Small intestine (tissue), 7 donors: ENCODE results near the gene DHRS12. TPM values are rescaled to one million over a fixed set of nuclear protein-coding genes. Genes with fewer than 3 reads are reported as not detected.
A peak's percentile ranks its signal among the peaks of the same experiment; 100 is the strongest.

Experiments used
- DNase-seq, 2 donors: peaks; one replicate each; pipeline versions ENCODE4 v3.0.0 to v3.0.0-alpha.2; 2013
- FAIRE-seq: peaks from 2 replicates; lab custom pipeline; 2012; peaks lifted over from hg19 to GRCh38; lab: Jason Lieb, UNC
- H3K27ac ChIP-seq, 3 donors: one replicate each; pipeline ENCODE4 v1.5.1; 2013; ENCODE audit warnings: low read length in 2 of 3, mild to moderate bottlenecking in 2 of 3, control low read depth in 1 of 3, inconsistent platforms in 1 of 3, low read depth in 1 of 3, moderate library complexity in 1 of 3
- H3K27me3 ChIP-seq, 3 donors: one replicate each; pipeline ENCODE4 v1.6.1; 2013; ENCODE audit warnings: low read length in 3 of 3, inconsistent platforms in 1 of 3; ENCODE audit not compliant: control insufficient read depth in 3 of 3, insufficient read depth in 3 of 3
- H3K36me3 ChIP-seq, 3 donors: one replicate each; pipeline ENCODE4 v1.6.1; 2013; ENCODE audit warnings: low read length in 3 of 3, inconsistent platforms in 1 of 3, low read depth in 1 of 3, mild to moderate bottlenecking in 1 of 3, moderate library complexity in 1 of 3; ENCODE audit not compliant: control insufficient read depth in 3 of 3, insufficient read depth in 2 of 3
- H3K4me1 ChIP-seq, 3 donors: one replicate each; pipeline ENCODE4 v1.6.1; 2013; ENCODE audit warnings: low read length in 2 of 3, inconsistent platforms in 1 of 3, low read depth in 1 of 3, mild to moderate bottlenecking in 1 of 3, moderate library complexity in 1 of 3; ENCODE audit not compliant: control insufficient read depth in 3 of 3, insufficient read depth in 2 of 3
- H3K4me3 ChIP-seq, 3 donors: one replicate each; pipeline ENCODE4 v1.5.1; 2013; ENCODE audit warnings: low read length in 3 of 3, control low read depth in 1 of 3, inconsistent platforms in 1 of 3, low read depth in 1 of 3, mild to moderate bottlenecking in 1 of 3, moderate library complexity in 1 of 3
- H3K9me3 ChIP-seq, 2 donors: one replicate each; pipeline ENCODE4 v1.6.1; 2013; ENCODE audit warnings: low read depth in 1 of 2, low read length in 1 of 2; ENCODE audit not compliant: control insufficient read depth in 2 of 2, insufficient read depth in 1 of 2
- WGBS, 3 donors: extraction: QIAGEN DNeasy Blood & Tissue Kit; methylation state at CpG; one replicate each; pipeline ENCODE4 v1.1.7; 2013; 5-methylcytosine and 5-hydroxymethylcytosine counted together
- polyA plus RNA-seq, 4 donors: library from polyadenylated mRNA; stranded (reverse) in 3 of 4; unstranded in 1 of 4; fragments of 200-250 nt in 3 of 4; fragments of 120-200 nt in 1 of 4; gene quantifications; one replicate each; pipeline versions ENCODE4 v1.2.1 to v1.2.3, GENCODE V29; 2013
- donor health status: healthy with polysubstance abuse.
- donor health status: control.
- donor health status: control.
- donor health status: Bipolar disorder and iron deficiency.
- donor health status: healthy.

The DHRS12 gene
- polyA plus RNA-seq, 4 donors, result 9.3 to 26.4 (median 17.9) TPM

DNA sequence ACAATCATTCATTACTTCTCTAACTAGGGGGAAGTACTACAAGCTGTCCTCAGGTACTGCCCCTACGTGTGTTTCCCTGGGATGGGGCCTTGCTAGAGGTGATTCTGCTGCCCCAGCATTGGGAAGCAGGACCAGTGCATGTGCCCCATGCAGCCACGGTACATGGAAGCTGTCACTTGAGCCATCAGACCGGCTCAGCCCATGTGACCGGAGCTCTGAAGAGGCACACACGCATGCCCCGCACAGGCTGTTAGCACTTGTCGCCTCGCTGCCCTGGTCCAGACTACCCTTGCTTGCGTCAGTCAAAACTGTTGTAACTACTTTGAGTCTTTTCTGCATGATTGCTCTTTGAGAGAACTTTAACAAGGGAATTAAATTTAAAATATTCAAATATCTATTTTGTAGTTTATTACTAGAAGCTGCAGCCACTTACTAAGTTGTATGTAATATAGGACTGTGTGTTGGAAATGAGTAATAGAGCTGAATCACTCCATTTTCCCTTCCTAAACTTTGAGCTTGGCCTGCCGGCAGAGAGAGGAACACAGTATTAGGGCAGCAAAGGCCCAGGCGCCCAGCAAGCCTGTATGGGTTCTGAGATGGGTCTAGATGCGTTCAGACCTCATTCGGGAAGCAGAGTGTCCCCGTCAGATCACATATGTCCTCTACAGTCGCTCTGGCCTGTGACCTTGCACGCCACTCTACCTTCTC, 42.2 kb downstream of the DHRS12 start:
- peaks cover 0 to 19% (median 2%) of the 10 kb centered on the region in 3 donors for H3K4me1 ChIP-seq
- no peak overlapping the region for H3K27ac ChIP-seq
- no peaks in the 10 kb centered on the region for H3K27me3 ChIP-seq
- H3K9me3 ChIP-seq, result no peaks in the 10 kb centered on the region
- FAIRE-seq (no peak), DNase-seq (no peak)
- H3K4me3 ChIP-seq, result no peak overlapping the region
- 95% methylated on average over 16 of the region's 16 CpGs for WGBS, 3 donors
- H3K36me3 ChIP-seq, result peaks cover 0 to 14% (median 2%) of the 10 kb centered on the region in 3 donors

DNA sequence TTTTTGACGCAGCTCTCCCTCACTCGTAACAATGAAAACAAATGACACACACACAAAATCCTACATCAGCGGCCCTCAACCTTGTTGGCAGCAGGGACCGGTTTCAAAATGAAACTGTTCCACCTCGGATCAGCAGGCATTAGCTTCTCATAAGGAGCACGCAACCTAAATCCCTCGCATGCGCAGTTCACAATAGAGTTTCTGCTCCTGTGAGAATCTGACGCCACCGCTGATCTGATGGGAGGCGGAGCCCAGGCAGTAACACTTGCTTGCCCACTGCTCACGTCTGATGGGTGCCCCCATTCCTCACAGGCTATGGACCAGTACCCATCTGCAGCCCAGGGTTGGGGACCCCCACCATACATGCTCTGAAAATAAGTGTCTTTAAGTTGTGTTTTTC, 43.4 kb downstream of the DHRS12 start:
- no peak for FAIRE-seq

DNA sequence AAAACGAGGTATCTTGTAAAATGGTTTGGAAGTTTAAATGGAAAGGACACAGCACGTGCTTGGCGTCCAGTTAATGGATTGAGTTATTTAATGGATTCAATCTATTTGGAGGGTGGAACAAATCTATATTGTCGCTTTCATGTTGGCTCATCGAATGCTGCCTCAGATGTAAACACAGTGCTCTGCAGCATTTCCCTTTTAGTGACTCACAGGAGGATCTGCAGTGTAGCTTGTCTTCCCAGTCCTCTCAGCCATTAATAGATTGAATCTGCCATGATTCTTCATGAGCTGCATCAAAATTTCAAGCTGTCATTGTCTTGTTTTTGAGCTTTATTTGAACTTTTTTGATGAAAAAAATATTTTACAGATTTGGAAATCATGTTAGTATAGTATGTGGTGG, 44.7 kb downstream of the DHRS12 start:
- H3K4me3 ChIP-seq, result no peak overlapping the region
- DNase-seq (no peak), FAIRE-seq (no peak)
- no peak overlapping the region for H3K27ac ChIP-seq
- peaks cover 0 to 9% (median 2%) of the 10 kb centered on the region in 3 donors for H3K36me3 ChIP-seq
- peaks cover 0 to 12% (median 3%) of the 10 kb centered on the region in 3 donors for H3K4me1 ChIP-seq
- H3K9me3 ChIP-seq, result no peaks in the 10 kb centered on the region
- WGBS, 3 donors, result 87 to 97% (median 92%) methylated on average over 5 of the region's 5 CpGs
- no peaks in the 10 kb centered on the region for H3K27me3 ChIP-seq

More for the DNA sequence above, 43.4 kb downstream of the DHRS12 start:
- Histone ChIP-seq H3K4me1 (peaks cover 0 to 26% (median 3%) of the 10 kb centered on the region in 3 donors), H3K36me3 (peaks cover 0 to 9% (median 2%) of the 10 kb centered on the region in 3 donors), H3K27me3 (no peaks in the 10 kb centered on the region), H3K27ac (no peak overlapping the region), H3K9me3 (no peaks in the 10 kb centered on the region), H3K4me3 (no peak overlapping the region)
- WGBS, 3 donors, result 93 to 95% (median 94%) methylated on average over 12 of the region's 12 CpGs
- DNase-seq, result no peak

DNA sequence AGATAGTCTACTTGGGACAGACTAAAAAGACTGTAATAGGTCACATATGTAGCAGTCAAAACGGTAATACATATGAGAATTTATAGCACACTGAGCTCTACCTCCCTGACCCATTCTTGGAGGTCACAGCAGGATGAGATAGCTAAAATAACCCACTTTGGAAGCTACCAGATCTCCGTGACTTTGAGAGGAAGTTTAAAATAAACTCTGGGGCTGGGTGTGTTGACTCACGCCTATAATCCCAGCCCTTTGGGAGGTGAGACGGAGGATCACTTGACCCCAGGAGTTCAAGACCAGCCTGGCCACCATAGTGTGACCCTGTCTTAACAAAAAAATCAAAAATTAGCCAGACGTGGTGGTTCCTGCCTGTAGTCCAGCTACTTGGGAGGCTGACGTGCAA, 45.3 kb downstream of the DHRS12 start:
- 77 to 87% (median 78%) methylated on average over 6 of the region's 6 CpGs for WGBS, 3 donors
- Histone ChIP-seq H3K27ac (no peak overlapping the region), H3K36me3 (peaks cover 0 to 9% (median 2%) of the 10 kb centered on the region in 3 donors), H3K4me3 (no peak overlapping the region), H3K4me1 (peaks cover 0 to 9% (median 2%) of the 10 kb centered on the region in 3 donors), H3K9me3 (no peaks in the 10 kb centered on the region), H3K27me3 (no peaks in the 10 kb centered on the region)
- FAIRE-seq, result no peak
- no peak for DNase-seq

DNA sequence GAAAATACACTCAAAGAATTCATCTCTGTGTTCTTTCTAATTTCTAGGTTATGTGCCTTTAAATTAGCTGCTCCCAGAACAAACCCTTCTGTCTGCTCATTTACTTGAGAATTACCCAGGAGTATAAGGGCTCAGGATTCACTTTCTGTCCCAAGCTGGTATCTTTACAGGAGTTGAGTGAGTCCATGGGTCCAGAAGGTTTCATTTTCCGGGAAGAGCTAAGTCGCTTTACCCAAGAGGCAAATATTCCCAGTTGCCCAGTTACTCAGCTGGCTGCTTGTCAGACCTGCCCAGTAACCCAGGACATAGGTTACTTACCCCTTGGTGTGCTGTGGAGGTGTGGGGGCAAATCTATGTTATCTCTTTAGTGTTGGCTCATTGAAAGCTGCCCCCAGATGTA, 47.3 kb downstream of the DHRS12 start:
- FAIRE-seq (no peak), DNase-seq (peak; percentile 17 to 74)
- H3K4me1 ChIP-seq, result peaks cover 0 to 9% (median 2%) of the 10 kb centered on the region in 3 donors
- no peaks in the 10 kb centered on the region for H3K9me3 ChIP-seq
- no peaks in the 10 kb centered on the region for H3K27me3 ChIP-seq
- H3K27ac ChIP-seq, result no peak overlapping the region
- 50 to 74% (median 65%) methylated on average over 2 of the region's 2 CpGs for WGBS, 3 donors
- H3K4me3 ChIP-seq, result no peak overlapping the region
- peaks cover 0 to 9% (median 2%) of the 10 kb centered on the region in 3 donors for H3K36me3 ChIP-seq

DNA sequence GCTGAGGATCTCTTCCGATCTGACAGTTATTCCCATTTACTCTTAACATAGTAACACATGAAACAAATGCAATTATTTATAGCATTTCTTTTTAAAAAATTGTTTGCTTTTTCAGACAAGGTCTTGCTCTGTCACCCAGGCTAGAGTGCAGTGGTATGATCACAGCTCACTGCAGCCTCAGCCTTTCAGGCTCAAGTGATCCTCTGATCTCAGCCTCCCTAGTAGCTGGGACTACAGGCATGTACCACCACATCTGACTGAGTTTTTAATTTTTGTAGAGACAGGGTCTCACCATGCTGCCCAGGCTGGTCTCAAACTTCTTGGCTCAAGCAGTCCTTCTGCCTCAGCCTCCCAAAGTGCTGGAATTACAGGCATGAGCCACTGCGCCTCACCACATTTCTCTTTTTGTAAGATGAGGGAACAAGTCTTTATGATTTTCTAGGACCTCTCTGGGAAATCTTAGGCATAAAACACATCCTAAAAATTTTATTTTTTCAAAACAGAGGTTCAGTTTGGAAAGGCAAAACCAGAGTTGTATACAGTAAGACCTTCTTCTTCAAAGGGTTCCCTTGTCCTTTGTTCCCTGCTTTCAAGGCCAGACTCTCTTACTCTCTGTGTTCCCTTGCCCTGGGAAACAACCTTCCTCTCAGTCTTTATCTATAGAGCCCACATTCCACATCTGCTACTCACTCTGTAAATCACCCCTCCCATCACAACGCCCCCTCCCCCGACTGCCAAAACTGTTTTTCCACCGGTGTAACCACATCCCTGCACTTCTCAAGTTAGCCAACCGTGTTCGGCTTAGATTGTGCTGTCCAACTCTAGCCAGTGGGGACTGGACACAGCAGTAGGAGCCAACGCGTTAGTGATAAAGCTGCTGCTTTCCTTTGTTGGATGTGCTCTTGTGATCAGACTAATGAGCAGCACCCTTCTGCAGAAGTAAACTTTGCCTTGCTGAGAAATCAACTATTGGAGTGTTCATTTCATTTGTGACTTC, 56.2 kb downstream of the DHRS12 start:
- Histone ChIP-seq H3K27me3 (no peaks in the 10 kb centered on the region), H3K36me3 (peaks cover 0 to 10% (median 0%) of the 10 kb centered on the region in 3 donors), H3K4me3 (no peak overlapping the region), H3K27ac (no peak overlapping the region), H3K4me1 (no peaks in the 10 kb centered on the region), H3K9me3 (peaks cover 2 to 9% of the 10 kb centered on the region in 2 donors)
- 97 to 98% (median 97%) methylated on average over 9 of the region's 9 CpGs for WGBS, 3 donors
- FAIRE-seq, result no peak
- no peak for DNase-seq

DNA sequence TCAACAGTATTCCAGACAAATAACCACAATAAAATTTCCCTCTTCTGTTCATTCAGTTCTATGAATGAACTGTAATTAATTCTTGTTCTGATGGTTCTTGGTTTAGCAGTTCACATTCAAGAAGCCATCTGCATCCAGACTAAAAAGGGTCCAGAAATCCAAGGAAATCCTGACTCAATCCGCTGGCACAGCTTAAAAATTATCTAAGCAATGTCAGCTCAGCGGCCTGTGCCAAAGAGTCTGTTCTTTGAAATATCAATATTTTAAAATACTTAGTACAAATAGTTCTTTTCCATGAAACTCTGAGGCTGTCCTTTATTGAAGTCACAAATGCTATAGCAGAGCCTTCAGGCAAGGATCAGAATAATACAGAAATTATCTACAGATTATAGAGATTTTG, 57.2 kb downstream of the DHRS12 start:
- H3K4me3 ChIP-seq, result no peak overlapping the region
- FAIRE-seq (no peak), DNase-seq (no peak)
- no peak overlapping the region for H3K27ac ChIP-seq
- peaks cover 0 to 8% (median 0%) of the 10 kb centered on the region in 3 donors for H3K36me3 ChIP-seq
- H3K27me3 ChIP-seq, result no peaks in the 10 kb centered on the region
- peaks cover 2 to 9% of the 10 kb centered on the region in 2 donors for H3K9me3 ChIP-seq
- WGBS, 3 donors, result 78 to 99% (median 90%) methylated on average over 2 of the region's 2 CpGs
- no peaks in the 10 kb centered on the region for H3K4me1 ChIP-seq

DNA sequence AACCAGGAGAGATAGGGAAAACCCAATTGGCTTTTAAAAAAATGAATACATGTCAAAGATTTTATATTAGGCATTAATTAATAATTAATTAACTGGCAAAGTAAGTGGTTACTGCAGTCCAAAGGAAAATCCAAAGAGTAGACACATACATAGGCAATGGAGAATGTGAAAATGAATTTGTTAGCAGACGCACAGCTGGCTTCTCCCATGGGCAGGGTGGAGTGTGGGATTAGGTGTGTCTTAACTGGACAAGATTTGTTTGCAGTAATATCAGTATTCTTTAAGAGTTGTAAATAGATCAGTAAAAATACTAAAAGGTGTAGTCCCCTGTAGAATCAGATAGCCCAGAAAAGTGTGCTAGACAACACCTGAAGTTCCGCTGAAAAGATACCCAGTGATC, 58.7 kb downstream of the DHRS12 start:
- no peaks in the 10 kb centered on the region for H3K4me1 ChIP-seq
- DNase-seq, result peak in 1 of 2 donors; percentile 10
- 74 to 88% (median 81%) methylated on average over 2 of the region's 2 CpGs for WGBS, 3 donors
- peaks cover 2 to 9% of the 10 kb centered on the region in 2 donors for H3K9me3 ChIP-seq
- no peak overlapping the region for H3K27ac ChIP-seq
- peaks cover 0 to 5% (median 4%) of the 10 kb centered on the region in 3 donors for H3K36me3 ChIP-seq
- H3K4me3 ChIP-seq, result no peak overlapping the region
- no peaks in the 10 kb centered on the region for H3K27me3 ChIP-seq
- FAIRE-seq, result no peak
